Fibroblast of lung (primary cell): ENCODE measurements around the gene WDR54.

Experiments
- EZH2 ChIP-seq: IDR thresholded peaks from 2 replicates; pipeline ENCODE4 v1.5.1; 2012; ENCODE audit warnings: low read length, control low read depth, mild to moderate bottlenecking; ENCODE audit errors: missing control alignments
- TF ChIP-seq, protein P1 (sequence below), 2 donors: IDR thresholded peaks in 1 of 2; conservative IDR thresholded peaks in 1 of 2; 1 replicate in 1 of 2; 2 replicates in 1 of 2; pipeline ENCODE4 v1.5.1; 2011 to 2012; ENCODE audit warnings: low read length in 2 of 2, control low read depth in 1 of 2, inconsistent platforms in 1 of 2, low read depth in 1 of 2, mild to moderate bottlenecking in 1 of 2

DNA sequence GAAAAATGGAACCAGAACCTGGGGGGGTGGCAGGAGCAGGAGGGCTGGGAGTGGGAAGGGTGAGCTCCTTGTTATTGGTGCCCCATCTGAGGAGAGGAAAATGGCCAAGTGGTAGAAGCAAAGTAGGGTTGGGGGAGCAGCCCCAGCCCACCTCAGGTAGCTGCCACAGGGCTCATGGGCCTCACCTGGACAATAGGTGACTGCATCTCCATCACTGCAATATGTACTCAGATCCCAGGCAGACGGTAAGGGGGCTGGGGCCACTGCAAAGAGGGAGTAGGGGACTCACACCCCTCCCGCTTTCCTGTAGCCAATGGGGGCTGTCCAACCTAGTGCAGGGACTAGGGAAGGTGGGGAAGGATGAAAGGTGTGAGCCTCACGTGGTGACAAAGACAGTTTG, 4.3 kb upstream of the WDR54 start:
- TF ChIP-seq, protein P1, sequence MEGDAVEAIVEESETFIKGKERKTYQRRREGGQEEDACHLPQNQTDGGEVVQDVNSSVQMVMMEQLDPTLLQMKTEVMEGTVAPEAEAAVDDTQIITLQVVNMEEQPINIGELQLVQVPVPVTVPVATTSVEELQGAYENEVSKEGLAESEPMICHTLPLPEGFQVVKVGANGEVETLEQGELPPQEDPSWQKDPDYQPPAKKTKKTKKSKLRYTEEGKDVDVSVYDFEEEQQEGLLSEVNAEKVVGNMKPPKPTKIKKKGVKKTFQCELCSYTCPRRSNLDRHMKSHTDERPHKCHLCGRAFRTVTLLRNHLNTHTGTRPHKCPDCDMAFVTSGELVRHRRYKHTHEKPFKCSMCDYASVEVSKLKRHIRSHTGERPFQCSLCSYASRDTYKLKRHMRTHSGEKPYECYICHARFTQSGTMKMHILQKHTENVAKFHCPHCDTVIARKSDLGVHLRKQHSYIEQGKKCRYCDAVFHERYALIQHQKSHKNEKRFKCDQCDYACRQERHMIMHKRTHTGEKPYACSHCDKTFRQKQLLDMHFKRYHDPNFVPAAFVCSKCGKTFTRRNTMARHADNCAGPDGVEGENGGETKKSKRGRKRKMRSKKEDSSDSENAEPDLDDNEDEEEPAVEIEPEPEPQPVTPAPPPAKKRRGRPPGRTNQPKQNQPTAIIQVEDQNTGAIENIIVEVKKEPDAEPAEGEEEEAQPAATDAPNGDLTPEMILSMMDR (conservative IDR thresholded peaks at IDR 0.05 in 1 of 2, IDR thresholded peaks at IDR 0.05 in 1 of 2; ENCODE audit: low read depth in 1 of 2, low read length in 2 of 2) = no peak
- TF ChIP-seq EZH2 = no peak
